GM21576 (cell line): ENCODE data around the gene MYLK.
"Not testable (repeated sequence)": the region's sequence is repeated elsewhere in the genome, so short reads cannot be mapped to it uniquely, and the experiment has no call there.

Source experiments
- ATAC-seq: cut with Tn5 transposase; IDR thresholded peaks from one replicate; pipeline ENCODE4 v1.9.1; 2021; ENCODE audit warnings: mild to moderate bottlenecking, moderate library complexity; ENCODE audit not compliant: unreplicated experiment

MYLK gene

GRCh38 chr3:123707641-123708040, 176.5 kb downstream of the MYLK start:
- ATAC-seq = not testable (repeated sequence)

GRCh38 chr3:123706871-123707270, 177.3 kb downstream of the MYLK start:
- ATAC-seq = no peak

- no peak for ATAC-seq
These were observed 178.4 kb downstream of the MYLK start for GRCh38 chr3:123705488-123706285.

- ATAC-seq = not testable (repeated sequence)
These were observed 180.5 kb downstream of the MYLK start for GRCh38 chr3:123703663-123704062.

GRCh38 chr3:123702720-123703119, 181.4 kb downstream of the MYLK start:
- no peak for ATAC-seq

GRCh38 chr3:123702057-123702456, 182.1 kb downstream of the MYLK start:
- not testable (repeated sequence) for ATAC-seq

- no peak for ATAC-seq
These were observed 183.1 kb downstream of the MYLK start for GRCh38 chr3:123700791-123701722.

- ATAC-seq = no peak
These were observed 185.3 kb downstream of the MYLK start for GRCh38 chr3:123698813-123699212.

GRCh38 chr3:123696808-123697207, 187.3 kb downstream of the MYLK start:
- no peak for ATAC-seq

- ATAC-seq = no peak
These were observed 188.1 kb downstream of the MYLK start for GRCh38 chr3:123695731-123696640.

- ATAC-seq = no peak
These were observed 189.0 kb downstream of the MYLK start for GRCh38 chr3:123695152-123695551.

- no peak for ATAC-seq
These were observed 189.6 kb downstream of the MYLK start for GRCh38 chr3:123694366-123695087.

- ATAC-seq = no peak
These were observed 190.4 kb downstream of the MYLK start for GRCh38 chr3:123693584-123694190.

- no peak for ATAC-seq
These were observed 191.5 kb downstream of the MYLK start for GRCh38 chr3:123692671-123693070.

- ATAC-seq = no peak
These were observed 192.1 kb downstream of the MYLK start for GRCh38 chr3:123692041-123692440.

GRCh38 chr3:123689831-123690230, 194.3 kb downstream of the MYLK start:
- ATAC-seq = no peak

- no peak for ATAC-seq
These were observed 195.8 kb downstream of the MYLK start for GRCh38 chr3:123688241-123688747.

- no peak for ATAC-seq
These were observed 196.8 kb downstream of the MYLK start for GRCh38 chr3:123687286-123687685.

GRCh38 chr3:123686251-123686650, 197.9 kb downstream of the MYLK start:
- no peak for ATAC-seq
